Ishikawa (cell line): ENCODE measurements around the gene KCNJ6.

Experiments used
- CEBPB ChIP-seq: IDR thresholded peaks from 2 replicates; pipeline ENCODE4 v1.6.1; 2012
- CREB1 ChIP-seq: IDR thresholded peaks from 2 replicates; pipeline ENCODE4 v1.6.1; 2012; ENCODE audit warnings: low read depth
- EGR1 ChIP-seq: IDR thresholded peaks from 2 replicates; pipeline ENCODE4 v1.6.1; 2012
- EP300 ChIP-seq: IDR thresholded peaks from 2 replicates; pipeline ENCODE4 v1.6.1; 2012; ENCODE audit warnings: borderline replicate concordance
- FOXM1 ChIP-seq: IDR thresholded peaks from 2 replicates; pipeline ENCODE4 v1.6.1; 2012; ENCODE audit warnings: low read depth, borderline replicate concordance
- MAX ChIP-seq: IDR thresholded peaks from 2 replicates; pipeline ENCODE4 v1.6.1; 2012
- NFIC ChIP-seq: IDR thresholded peaks from 2 replicates; pipeline ENCODE4 v1.6.1; 2012
- RAD21 ChIP-seq: IDR thresholded peaks from 2 replicates; pipeline ENCODE4 v1.6.1; 2012; ENCODE audit warnings: low read depth
- REST ChIP-seq: IDR thresholded peaks from 2 replicates; pipeline ENCODE4 v1.6.1; 2012; ENCODE audit warnings: low read depth, mild to moderate bottlenecking
- TAF1 ChIP-seq: IDR thresholded peaks from 2 replicates; pipeline ENCODE4 v1.6.1; 2012; ENCODE audit warnings: low read depth, mild to moderate bottlenecking
- TCF12 ChIP-seq: IDR thresholded peaks from 2 replicates; pipeline ENCODE4 v1.6.1; 2012; ENCODE audit warnings: low read depth
- TEAD4 ChIP-seq: IDR thresholded peaks from 2 replicates; pipeline ENCODE4 v1.6.1; 2012
- USF1 ChIP-seq: IDR thresholded peaks from 2 replicates; pipeline ENCODE4 v1.6.1; 2012
- YY1 ChIP-seq: IDR thresholded peaks from 2 replicates; pipeline ENCODE4 v1.6.1; 2012; ENCODE audit warnings: low read depth
- ZBTB7A ChIP-seq: IDR thresholded peaks from 2 replicates; pipeline ENCODE4 v1.6.1; 2012; ENCODE audit warnings: low read depth

Gene KCNJ6

GRCh38 chr21:37868446-37869295, 47.6 kb downstream of the KCNJ6 start:
- TF ChIP-seq CREB1 (no peak), TAF1 (no peak), TCF12 (no peak), TEAD4 (no peak), EP300 (no peak), RAD21 (no peak), CEBPB (no peak), FOXM1 (no peak), NFIC (no peak), USF1 (no peak), ZBTB7A (no peak), REST (no peak), YY1 (no peak), EGR1 (no peak), MAX (no peak)

GRCh38 chr21:37866027-37866426, 50.2 kb downstream of the KCNJ6 start:
- no peak for TF ChIP-seq NFIC
- no peak for TF ChIP-seq USF1
- TF ChIP-seq CREB1, result no peak
- TF ChIP-seq ZBTB7A, result no peak
- TF ChIP-seq REST, result no peak
- TF ChIP-seq YY1, result no peak
- no peak for TF ChIP-seq FOXM1
- no peak for TF ChIP-seq EP300

DNA sequence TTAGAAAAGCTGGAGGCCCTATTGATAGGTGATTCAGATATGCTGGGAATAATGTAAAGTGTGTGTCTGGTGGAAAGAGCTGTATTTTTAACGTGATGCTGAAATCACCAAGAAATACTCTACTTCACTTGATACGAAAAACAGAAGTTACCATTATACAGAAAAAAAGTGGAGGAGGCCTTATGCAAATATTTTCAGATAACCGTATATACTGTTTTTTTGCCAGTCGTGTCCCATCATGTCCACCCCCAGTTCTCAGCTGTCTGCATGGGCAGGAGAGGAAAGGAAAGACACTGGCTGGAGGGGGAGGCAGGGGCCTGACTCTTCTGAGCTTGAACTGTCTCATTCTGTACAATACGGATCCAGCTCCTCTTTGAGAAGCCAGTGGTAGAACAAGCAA, 51.1 kb downstream of the KCNJ6 start:
- TF ChIP-seq RAD21 (no peak), EP300 (no peak), TAF1 (no peak), MAX (no peak), TEAD4 (no peak), YY1 (no peak), CREB1 (no peak), TCF12 (no peak), REST (no peak), NFIC (no peak)

- TF ChIP-seq ZBTB7A (no peak), EGR1 (no peak), CEBPB (no peak), CREB1 (no peak), TEAD4 (no peak), YY1 (no peak), TAF1 (no peak), REST (no peak), MAX (no peak), EP300 (no peak)
Measured at GRCh38 chr21:37863842-37864241, 52.4 kb downstream of the KCNJ6 start.
